Type B pancreatic cell (in vitro differentiated cells): ENCODE results near the gene PLA2G10. TPM values are rescaled to one million over a fixed set of nuclear protein-coding genes. Genes with fewer than 3 reads are reported as not detected.
"Not testable (repeated sequence)": the region's sequence is repeated elsewhere in the genome, so short reads cannot be mapped to it uniquely, and the experiment has no call there.

Source experiments
- DNase-seq: peaks from one replicate; pipeline ENCODE4 v3.0.0; 2021; ENCODE audit warnings: mixed read lengths; ENCODE audit not compliant: unreplicated experiment; ENCODE audit errors: extremely low spot score
- H3K27ac Mint-ChIP-seq: 2 replicates; pipeline ENCODE4 v1.8.0; 2021; ENCODE audit warnings: mild to moderate bottlenecking, mixed read lengths
- H3K27me3 Mint-ChIP-seq: 2 replicates; pipeline ENCODE4 v1.8.0; 2021; ENCODE audit warnings: mixed read lengths
- H3K36me3 Mint-ChIP-seq: 2 replicates; pipeline ENCODE4 v1.8.0; 2021; ENCODE audit warnings: mixed read lengths
- H3K4me1 Mint-ChIP-seq: one replicate; pipeline ENCODE4 v1.8.0; 2021; ENCODE audit warnings: mixed read lengths; ENCODE audit not compliant: unreplicated experiment
- H3K4me3 Mint-ChIP-seq: 2 replicates; pipeline ENCODE4 v1.8.0; 2021; ENCODE audit warnings: mild to moderate bottlenecking, mixed read lengths
- H3K9me3 Mint-ChIP-seq: 2 replicates; pipeline ENCODE4 v1.8.0; 2021; ENCODE audit warnings: mixed read lengths
- CTCF ChIP-seq: fragments of 200-600 bp; sonication (generic); conservative IDR thresholded peaks from 2 replicates; pipeline ENCODE4 v1.5.0; 2021; ENCODE audit warnings: antibody characterized with exemption, mild to moderate bottlenecking
- total RNA-seq: library from RNA; stranded (reverse); gene quantifications from 2 replicates; pipeline ENCODE4 v1.2.1, GENCODE V29; 2021; ENCODE audit warnings: low replicate concordance

PLA2G10 gene
- total RNA-seq, 1 donor from 2014 or later, result not detected

GRCh38 chr16:14652726-14653125 lies 41.4 kb downstream of the PLA2G10 start:
- no peak overlapping the region for H3K4me3 Mint-ChIP-seq
- H3K9me3 Mint-ChIP-seq, result no peaks in the 10 kb centered on the region
- peaks cover 19% of the 10 kb centered on the region for H3K36me3 Mint-ChIP-seq
- H3K27ac Mint-ChIP-seq, result no peak overlapping the region
- no peaks in the 10 kb centered on the region for H3K4me1 Mint-ChIP-seq
- no peaks in the 10 kb centered on the region for H3K27me3 Mint-ChIP-seq
- DNase-seq, result no peak
- no peak for TF ChIP-seq CTCF

- Mint-ChIP-seq H3K4me1 (no peaks in the 10 kb centered on the region), H3K27me3 (no peaks in the 10 kb centered on the region), H3K9me3 (no peaks in the 10 kb centered on the region), H3K27ac (no peak overlapping the region), H3K36me3 (peaks cover 19% of the 10 kb centered on the region), H3K4me3 (no peak overlapping the region)
- TF ChIP-seq CTCF, result no peak
- no peak for DNase-seq
Observed at GRCh38 chr16:14650629-14651028, 43.5 kb downstream of the PLA2G10 start.

- Mint-ChIP-seq H3K9me3 (no peaks in the 10 kb centered on the region), H3K27me3 (no peaks in the 10 kb centered on the region), H3K4me3 (no peak overlapping the region), H3K27ac (no peak overlapping the region), H3K36me3 (peaks cover 19% of the 10 kb centered on the region), H3K4me1 (no peaks in the 10 kb centered on the region)
- no peak for TF ChIP-seq CTCF
- DNase-seq, result no peak
Observed at GRCh38 chr16:14649816-14650215, 44.3 kb downstream of the PLA2G10 start.

GRCh38 chr16:14641926-14642325 lies 52.2 kb downstream of the PLA2G10 start:
- no peak for TF ChIP-seq CTCF
- H3K4me1 Mint-ChIP-seq, result peaks cover 9% of the 10 kb centered on the region
- no peak for DNase-seq
- no peaks in the 10 kb centered on the region for H3K9me3 Mint-ChIP-seq
- H3K4me3 Mint-ChIP-seq, result no peak overlapping the region
- no peak overlapping the region for H3K27ac Mint-ChIP-seq
- peaks cover 5% of the 10 kb centered on the region for H3K36me3 Mint-ChIP-seq
- no peaks in the 10 kb centered on the region for H3K27me3 Mint-ChIP-seq

- peak overlapping the region; percentile 85 for H3K27ac Mint-ChIP-seq
- TF ChIP-seq CTCF, result no peak
- H3K4me1 Mint-ChIP-seq, result peaks cover 14% of the 10 kb centered on the region
- no peaks in the 10 kb centered on the region for H3K27me3 Mint-ChIP-seq
- H3K9me3 Mint-ChIP-seq, result no peaks in the 10 kb centered on the region
- no peak for DNase-seq
- peaks cover 5% of the 10 kb centered on the region for H3K36me3 Mint-ChIP-seq
- no peak overlapping the region for H3K4me3 Mint-ChIP-seq
Observed at GRCh38 chr16:14641206-14641605, 52.9 kb downstream of the PLA2G10 start.

GRCh38 chr16:14640538-14640937 lies 53.6 kb downstream of the PLA2G10 start:
- peaks cover 18% of the 10 kb centered on the region for H3K4me1 Mint-ChIP-seq
- no peak for TF ChIP-seq CTCF
- no peak overlapping the region for H3K4me3 Mint-ChIP-seq
- no peaks in the 10 kb centered on the region for H3K27me3 Mint-ChIP-seq
- H3K9me3 Mint-ChIP-seq, result no peaks in the 10 kb centered on the region
- no peak for DNase-seq
- peaks cover 5% of the 10 kb centered on the region for H3K36me3 Mint-ChIP-seq
- peak overlapping the region; percentile 85 for H3K27ac Mint-ChIP-seq

GRCh38 chr16:14636951-14637240 lies 57.2 kb downstream of the PLA2G10 start:
- H3K36me3 Mint-ChIP-seq, DNase-seq, H3K9me3 Mint-ChIP-seq, H3K27me3 Mint-ChIP-seq: not testable (repeated sequence)
- Mint-ChIP-seq H3K4me1 (peaks cover 32% of the 10 kb centered on the region), H3K27ac (peak overlapping the region; percentile 86), H3K4me3 (peak overlapping the region; percentile 62)

GRCh38 chr16:14636179-14636950 lies 57.7 kb downstream of the PLA2G10 start:
- H3K36me3 Mint-ChIP-seq, H3K9me3 Mint-ChIP-seq, DNase-seq, H3K27me3 Mint-ChIP-seq: not testable (repeated sequence)
- Mint-ChIP-seq H3K27ac (peak overlapping the region; percentile 86), H3K4me1 (peaks cover 32% of the 10 kb centered on the region), H3K4me3 (peak overlapping the region; percentile 62)
